GM19328 (cell line): Measurements from ENCODE around the gene SNX27.
"Not testable (repeated sequence)": the region's sequence is repeated elsewhere in the genome, so short reads cannot be mapped to it uniquely, and the experiment has no call there.

Experiments
- ATAC-seq: cut with Tn5 transposase; IDR thresholded peaks from one replicate; pipeline ENCODE4 v1.9.1; 2021; ENCODE audit warnings: mild to moderate bottlenecking, moderate library complexity; ENCODE audit not compliant: unreplicated experiment

The SNX27 gene

GRCh38 chr1:151602550-151602949 lies 9.3 kb upstream of the SNX27 start:
- not testable (repeated sequence) for ATAC-seq

DNA sequence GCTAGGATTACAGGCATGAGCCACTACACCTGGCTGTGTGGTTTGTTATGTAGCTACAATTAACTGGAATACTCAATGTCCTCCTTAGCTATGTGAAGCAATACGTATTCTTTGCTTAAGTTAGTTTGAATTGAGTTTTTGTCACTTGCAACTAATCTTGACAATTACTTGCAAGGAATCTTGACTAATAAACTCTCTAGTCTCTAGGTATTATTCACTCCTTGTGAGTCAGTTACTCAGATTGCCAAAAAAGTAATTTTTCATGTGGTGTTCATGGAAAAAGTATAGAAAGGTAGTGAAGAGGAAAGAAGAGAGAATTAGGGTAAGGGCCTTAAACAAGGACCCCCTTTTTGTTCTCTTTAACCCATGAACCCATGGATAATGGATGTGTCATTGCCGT lies 7.6 kb upstream of the SNX27 start:
- ATAC-seq = no peak

GRCh38 chr1:151606384-151606783 lies 5.5 kb upstream of the SNX27 start:
- no peak for ATAC-seq

DNA sequence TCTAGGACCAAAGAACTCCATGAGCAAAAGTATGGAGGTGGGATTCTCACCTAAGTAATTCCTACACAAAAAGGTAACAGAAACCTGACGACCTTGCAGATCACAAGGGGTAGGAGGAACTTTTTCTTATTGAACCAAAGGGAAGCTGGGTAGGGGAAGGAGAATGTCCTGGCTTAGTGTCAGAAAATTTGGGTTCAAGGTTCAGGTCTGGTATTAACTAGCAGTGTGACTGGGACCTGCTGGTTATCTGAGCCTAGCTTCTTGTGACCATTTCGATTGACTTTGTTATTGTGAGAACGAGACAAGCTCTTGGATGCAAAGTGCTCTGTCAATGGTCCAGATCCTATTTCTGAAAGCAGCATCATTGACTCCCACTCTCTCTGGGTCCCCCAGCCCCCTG lies 5.0 kb upstream of the SNX27 start:
- ATAC-seq = no peak

GRCh38 chr1:151610142-151610541 lies 1.7 kb upstream of the SNX27 start:
- no peak for ATAC-seq

GRCh38 chr1:151611288-151611790 lies 511 bp upstream of the SNX27 start:
- no peak for ATAC-seq

- no peak for ATAC-seq
Observed at GRCh38 chr1:151612501-151613281, 841 bp downstream of the SNX27 start.

GRCh38 chr1:151613282-151613780 lies 1.5 kb downstream of the SNX27 start:
- no peak for ATAC-seq

DNA sequence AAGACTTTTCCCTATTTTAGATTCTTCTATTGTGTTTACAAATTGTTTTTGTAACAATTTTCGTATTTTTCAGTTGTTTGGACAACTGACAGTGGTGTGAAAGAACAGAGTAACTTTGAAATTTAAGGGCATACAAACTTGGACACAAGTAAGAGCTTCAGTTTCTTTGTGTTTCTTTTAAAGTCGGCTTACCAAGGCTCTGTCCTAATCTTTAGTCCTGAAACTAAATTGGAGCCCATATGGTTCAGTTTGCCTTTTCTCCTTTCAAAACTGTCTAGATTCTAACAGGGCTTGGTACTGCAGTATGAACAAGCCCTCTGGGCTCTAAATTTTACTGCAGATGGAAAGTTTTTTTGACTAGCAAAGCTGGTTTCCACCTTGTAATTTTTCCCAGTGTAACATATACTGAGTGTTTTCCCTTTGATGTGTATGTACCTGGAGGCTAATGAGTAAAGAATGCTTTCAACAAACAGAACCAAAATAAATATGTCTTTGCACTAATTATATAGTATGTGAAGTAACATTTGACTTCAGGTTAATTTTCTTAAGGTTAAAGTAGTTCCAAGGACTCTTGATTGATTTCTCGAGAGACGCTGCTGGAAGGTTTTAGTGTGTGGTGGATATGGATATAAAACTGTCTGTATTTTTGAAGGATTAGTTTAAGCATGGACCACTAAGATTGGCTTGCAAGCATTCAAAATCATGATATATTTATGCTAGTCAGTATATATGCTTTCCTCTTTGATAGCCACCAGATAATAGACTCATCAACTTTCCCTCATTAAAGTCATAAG lies 4.1 kb downstream of the SNX27 start:
- no peak for ATAC-seq

GRCh38 chr1:151616505-151616849 lies 4.6 kb downstream of the SNX27 start:
- ATAC-seq = no peak

DNA sequence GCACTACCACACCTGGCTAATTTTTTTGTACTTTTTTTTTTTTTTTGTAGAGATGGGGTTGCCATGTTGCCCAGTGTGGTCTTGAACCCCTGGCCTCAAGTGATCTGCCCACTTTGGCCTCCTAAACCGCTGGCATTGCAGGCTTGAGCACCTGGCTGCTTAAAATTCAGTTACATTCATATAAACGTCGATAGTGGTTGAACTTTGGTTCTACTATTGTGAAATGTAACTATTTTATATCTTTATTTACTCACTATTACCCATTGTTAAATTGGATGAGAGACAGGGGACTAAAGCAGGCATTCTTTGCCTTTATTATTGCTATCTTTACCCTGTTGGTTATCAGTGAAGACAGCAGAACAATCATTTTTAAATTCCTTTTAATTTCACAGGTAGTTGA lies 6.2 kb downstream of the SNX27 start:
- ATAC-seq = no peak

DNA sequence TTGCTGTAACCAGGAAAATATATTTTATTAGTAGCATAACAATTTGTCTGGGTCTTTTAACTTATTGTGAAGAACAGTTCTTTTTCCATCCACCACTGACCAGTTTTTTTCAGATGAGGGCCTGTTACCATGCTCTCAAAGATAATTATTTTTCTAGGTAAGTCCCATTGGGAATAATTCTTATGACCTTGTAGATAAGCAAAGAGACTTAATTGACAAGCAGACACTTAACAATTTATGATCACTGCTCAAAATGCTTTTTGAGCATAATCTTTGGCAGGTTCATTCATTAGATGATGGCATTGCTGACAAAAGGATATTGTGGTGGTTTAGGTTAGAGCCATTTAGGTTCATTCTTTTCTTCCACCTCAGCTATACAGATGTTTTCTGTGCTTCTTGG lies 6.6 kb downstream of the SNX27 start:
- ATAC-seq = no peak

- not testable (repeated sequence) for ATAC-seq
Observed at GRCh38 chr1:151618996-151619395, 7.1 kb downstream of the SNX27 start.

DNA sequence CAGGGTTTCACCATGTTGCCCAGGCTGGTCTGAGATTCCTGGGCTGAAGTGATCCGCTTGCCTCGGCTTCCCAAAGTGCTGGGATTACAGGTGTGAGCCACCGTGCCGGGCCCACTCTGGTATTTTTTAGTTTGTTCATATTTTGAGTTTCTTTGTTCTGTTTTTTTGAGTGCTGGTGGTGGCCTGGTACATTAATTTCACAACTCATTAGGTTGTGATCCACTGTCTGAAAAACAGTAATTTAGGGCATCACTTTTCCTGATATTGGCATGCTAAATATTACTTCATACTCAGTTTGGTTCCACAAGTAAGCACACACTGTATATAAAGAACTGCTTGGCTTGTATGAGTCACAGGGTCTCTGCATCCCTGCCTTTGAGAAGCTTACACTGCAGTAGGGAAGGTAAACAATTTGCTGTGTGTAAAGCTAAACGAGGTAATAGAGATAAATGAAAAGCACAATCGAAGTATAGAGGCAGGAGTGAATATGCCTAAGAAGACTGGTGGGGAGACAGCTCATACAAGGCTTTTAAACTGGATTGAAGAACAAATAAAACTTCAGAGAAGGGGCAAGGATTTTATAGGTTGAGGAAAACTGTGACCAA lies 7.7 kb downstream of the SNX27 start:
- no peak for ATAC-seq

- no peak for ATAC-seq
Observed at GRCh38 chr1:151620286-151620685, 8.4 kb downstream of the SNX27 start.

- no peak for ATAC-seq
Observed at GRCh38 chr1:151621351-151621750, 9.5 kb downstream of the SNX27 start.

- ATAC-seq = no peak
Observed at GRCh38 chr1:151624783-151625182, 12.9 kb downstream of the SNX27 start.

DNA sequence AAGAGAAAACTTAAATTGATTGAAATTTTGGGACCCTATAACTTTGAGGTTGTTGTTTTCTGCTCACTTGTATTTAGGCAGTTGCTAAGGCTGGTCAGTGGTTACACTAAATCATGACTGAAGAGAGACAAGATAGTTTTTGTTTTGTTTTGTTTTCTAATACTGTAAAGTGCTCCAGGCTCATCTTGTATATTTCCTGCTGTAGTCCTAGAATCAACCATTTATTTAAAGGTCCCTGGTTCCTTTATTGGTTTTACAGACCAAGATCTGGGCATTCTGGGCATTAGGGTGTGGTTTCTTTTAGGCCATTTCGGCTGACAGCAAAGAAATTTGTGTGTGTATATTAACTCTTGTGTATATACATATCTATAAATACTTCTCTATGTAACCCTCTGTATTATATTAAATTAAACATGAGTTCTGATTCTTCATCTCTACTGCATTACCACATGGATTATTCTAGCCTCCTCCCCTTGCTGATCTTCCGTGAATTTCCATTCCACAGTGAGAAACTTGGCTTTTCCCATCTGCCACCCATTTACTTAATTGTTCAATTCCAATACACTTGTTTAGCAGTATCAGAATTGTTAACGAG lies 15.0 kb downstream of the SNX27 start:
- no peak for ATAC-seq

DNA sequence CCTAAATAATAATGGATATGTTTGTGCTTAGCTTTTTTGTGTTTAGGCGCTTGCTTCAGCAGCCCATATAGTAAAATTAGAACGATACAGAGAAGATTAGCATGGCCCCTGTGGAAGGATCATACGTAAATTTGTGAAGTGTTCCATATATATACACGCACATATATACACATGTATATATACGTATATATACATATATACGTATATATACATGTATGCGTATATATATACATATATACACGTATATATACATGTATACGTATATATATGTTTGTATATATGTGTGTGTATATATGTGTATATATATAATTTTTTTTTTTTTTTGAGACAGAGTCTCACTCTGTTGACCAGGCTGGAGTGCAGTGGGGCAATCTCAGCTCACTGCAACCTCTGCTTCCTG lies 17.4 kb downstream of the SNX27 start:
- ATAC-seq = no peak

DNA sequence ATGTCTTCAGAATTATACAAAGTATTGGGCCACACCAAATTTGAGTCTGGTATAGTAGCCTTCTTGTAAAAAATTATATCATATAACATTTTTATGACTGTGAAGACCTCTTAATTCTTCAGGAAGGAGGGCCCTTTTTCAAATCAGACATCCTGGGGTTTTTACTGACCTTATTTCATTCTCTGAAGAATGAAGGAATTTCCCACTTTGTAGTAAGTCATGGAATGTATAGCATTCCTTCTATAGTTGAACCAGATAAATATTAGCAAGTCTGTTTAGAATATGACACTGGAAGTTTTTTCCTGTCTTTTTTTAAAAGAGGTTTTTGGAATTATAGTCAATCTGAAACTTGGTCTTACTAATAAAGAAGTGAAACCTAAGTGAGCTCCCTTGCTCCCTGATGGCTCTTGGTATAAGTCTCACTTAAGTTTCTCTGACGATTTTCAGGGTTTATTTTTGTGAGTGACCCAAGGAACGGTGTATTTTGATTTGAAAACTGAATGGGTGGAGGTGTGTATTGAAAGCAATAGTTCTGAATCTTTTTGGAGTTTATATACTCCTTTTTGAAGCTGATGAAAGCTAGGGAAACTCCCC lies 23.7 kb downstream of the SNX27 start:
- ATAC-seq = no peak
